ENCODE measurements around the gene SLC25A31.

The SLC25A31 gene

GRCh38 chr4:127730142-127730913 lies at the start of gene SLC25A31:
Gene SLC25A31, plus strand, starts transcription at chr4:127730400. Its CDS starts 146 bp downstream, at chr4:127730546.
- no peak for DNase-seq (ENCODE audit: low read depth in 2 of 2)

GRCh38 chr4:127685292-127685691 lies 44.9 kb upstream of the SLC25A31 start:
- DNase-seq (ENCODE audit: low read depth in 2 of 2): no peak

- no peak for DNase-seq (ENCODE audit: low read depth in 2 of 2)
Measured at GRCh38 chr4:127686658-127687057, 43.5 kb upstream of the SLC25A31 start.

- DNase-seq (ENCODE audit: low read depth in 2 of 2): no peak
Measured at GRCh38 chr4:127687580-127687979, 42.6 kb upstream of the SLC25A31 start.

- DNase-seq (ENCODE audit: low read depth in 2 of 2): no peak
Measured at GRCh38 chr4:127698789-127699200, 31.4 kb upstream of the SLC25A31 start.

GRCh38 chr4:127708985-127709384 lies 21.2 kb upstream of the SLC25A31 start:
- DNase-seq (ENCODE audit: low read depth in 2 of 2): no peak

GRCh38 chr4:127709456-127709855 lies 20.7 kb upstream of the SLC25A31 start:
- DNase-seq (ENCODE audit: low read depth in 2 of 2): no peak

- no peak for DNase-seq (ENCODE audit: low read depth in 2 of 2)
Measured at GRCh38 chr4:127731406-127731805, 1.2 kb downstream of the SLC25A31 start.

- no peak for DNase-seq (ENCODE audit: low read depth in 2 of 2)
Measured at GRCh38 chr4:127732623-127733328, 2.6 kb downstream of the SLC25A31 start.

GRCh38 chr4:127734976-127735375 lies 4.8 kb downstream of the SLC25A31 start:
- no peak for DNase-seq (ENCODE audit: low read depth in 2 of 2)

GRCh38 chr4:127737295-127737694 lies 7.1 kb downstream of the SLC25A31 start:
- DNase-seq (ENCODE audit: low read depth in 2 of 2): no peak

GRCh38 chr4:127741247-127741646 lies 11.0 kb downstream of the SLC25A31 start:
- DNase-seq (ENCODE audit: low read depth in 2 of 2): no peak

- no peak for DNase-seq (ENCODE audit: low read depth in 2 of 2)
Measured at GRCh38 chr4:127747883-127748282, 17.7 kb downstream of the SLC25A31 start.

- DNase-seq (ENCODE audit: low read depth in 2 of 2): no peak
Measured at GRCh38 chr4:127748957-127749356, 18.8 kb downstream of the SLC25A31 start.

- DNase-seq (ENCODE audit: low read depth in 2 of 2): no peak
Measured at GRCh38 chr4:127756906-127757305, 26.7 kb downstream of the SLC25A31 start.

- DNase-seq (ENCODE audit: low read depth in 2 of 2): no peak
Measured at GRCh38 chr4:127759228-127759820, 29.1 kb downstream of the SLC25A31 start.

- DNase-seq (ENCODE audit: low read depth in 2 of 2): no peak
Measured at GRCh38 chr4:127759893-127760292, 29.7 kb downstream of the SLC25A31 start.

- no peak for DNase-seq (ENCODE audit: low read depth in 2 of 2)
Measured at GRCh38 chr4:127771535-127772275, 41.5 kb downstream of the SLC25A31 start.

- DNase-seq (ENCODE audit: low read depth in 2 of 2): no peak
Measured at GRCh38 chr4:127772769-127773671, 42.8 kb downstream of the SLC25A31 start.

GRCh38 chr4:127775843-127776242 lies 45.6 kb downstream of the SLC25A31 start:
- DNase-seq (ENCODE audit: low read depth in 2 of 2): no peak

GRCh38 chr4:127776620-127777019 lies 46.4 kb downstream of the SLC25A31 start:
- DNase-seq (ENCODE audit: low read depth in 2 of 2): no peak
